Panc1 (cell line): Measurements from ENCODE around the gene JAM2.

Source experiments
- POLR2AphosphoS5 ChIP-seq: IDR thresholded peaks from 2 replicates; pipeline ENCODE4 v1.6.1; 2012; ENCODE audit warnings: mild to moderate bottlenecking, low read depth, low read length, moderate library complexity
- TCF7L2 ChIP-seq: IDR thresholded peaks from 2 replicates; pipeline ENCODE4 v1.6.1; 2011; ENCODE audit warnings: mild to moderate bottlenecking, low read depth, low read length, inconsistent platforms
- TF ChIP-seq, protein P1 (sequence below): fragments of 450-650 bp; IDR thresholded peaks from 2 replicates; pipeline ENCODE4 v1.5.1; 2017; ENCODE audit warnings: mild to moderate bottlenecking

DNA sequence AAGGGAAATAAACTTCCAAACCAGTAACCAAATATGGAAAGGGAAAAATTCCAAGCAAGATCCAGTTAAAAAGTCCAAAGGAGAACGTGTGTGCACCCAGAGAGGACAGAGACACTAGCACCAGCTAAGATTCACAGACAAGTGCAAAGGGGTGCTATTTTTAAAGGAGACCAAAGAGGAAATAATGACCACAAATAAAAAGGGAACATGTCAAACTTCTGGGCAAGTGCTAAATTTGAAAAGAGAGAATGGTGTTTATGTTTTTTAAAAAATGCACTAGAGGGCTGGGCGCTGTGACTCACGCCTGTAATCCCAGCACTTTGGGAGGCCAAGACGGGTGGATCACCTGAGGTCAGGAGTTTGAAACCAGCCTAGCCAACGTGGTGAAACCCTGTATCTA is 8.6 kb downstream of the JAM2 start:
- TF ChIP-seq, protein P1, sequence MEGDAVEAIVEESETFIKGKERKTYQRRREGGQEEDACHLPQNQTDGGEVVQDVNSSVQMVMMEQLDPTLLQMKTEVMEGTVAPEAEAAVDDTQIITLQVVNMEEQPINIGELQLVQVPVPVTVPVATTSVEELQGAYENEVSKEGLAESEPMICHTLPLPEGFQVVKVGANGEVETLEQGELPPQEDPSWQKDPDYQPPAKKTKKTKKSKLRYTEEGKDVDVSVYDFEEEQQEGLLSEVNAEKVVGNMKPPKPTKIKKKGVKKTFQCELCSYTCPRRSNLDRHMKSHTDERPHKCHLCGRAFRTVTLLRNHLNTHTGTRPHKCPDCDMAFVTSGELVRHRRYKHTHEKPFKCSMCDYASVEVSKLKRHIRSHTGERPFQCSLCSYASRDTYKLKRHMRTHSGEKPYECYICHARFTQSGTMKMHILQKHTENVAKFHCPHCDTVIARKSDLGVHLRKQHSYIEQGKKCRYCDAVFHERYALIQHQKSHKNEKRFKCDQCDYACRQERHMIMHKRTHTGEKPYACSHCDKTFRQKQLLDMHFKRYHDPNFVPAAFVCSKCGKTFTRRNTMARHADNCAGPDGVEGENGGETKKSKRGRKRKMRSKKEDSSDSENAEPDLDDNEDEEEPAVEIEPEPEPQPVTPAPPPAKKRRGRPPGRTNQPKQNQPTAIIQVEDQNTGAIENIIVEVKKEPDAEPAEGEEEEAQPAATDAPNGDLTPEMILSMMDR = no peak
- TF ChIP-seq POLR2AphosphoS5 (no peak), TCF7L2 (no peak)
